SK-N-MC (cell line): ENCODE measurements around the gene NPIPA1.
"Not testable (repeated sequence)": the region's sequence is repeated elsewhere in the genome, so short reads cannot be mapped to it uniquely, and the experiment has no call there.

ENCODE experiments used
- DNase-seq: peaks from one replicate; pipeline ENCODE4 v3.0.0-alpha.2; 2011; ENCODE audit warnings: low read depth, low spot score
- H3K27ac ChIP-seq: fragments of 200-600 bp; sonication (generic); 2 replicates; pipeline ENCODE4 v1.5.1; 2016; ENCODE audit warnings: mixed run types
- H3K36me3 ChIP-seq: fragments of 200-600 bp; sonication (generic); 2 replicates; pipeline ENCODE4 v1.6.1; 2017; ENCODE audit warnings: antibody characterized with exemption, low read length, mixed read lengths; ENCODE audit not compliant: insufficient read depth
- H3K4me3 ChIP-seq: fragments of 200-600 bp; sonication (generic); 2 replicates; pipeline ENCODE4 v1.5.1; 2016
- H3K9ac ChIP-seq: fragments of 200-600 bp; sonication (generic); 2 replicates; pipeline ENCODE4 v1.8.0; 2017; ENCODE audit warnings: mixed run types, mixed read lengths; ENCODE audit not compliant: insufficient read length
- H3K9me3 ChIP-seq: fragments of 200-600 bp; sonication (generic); 2 replicates; pipeline ENCODE4 v1.6.1; 2017; ENCODE audit warnings: low read depth, mild to moderate bottlenecking, antibody characterized with exemption, low read length, moderate library complexity, mixed read lengths
- POLR2AphosphoS5 ChIP-seq: IDR thresholded peaks from 2 replicates; pipeline ENCODE4 v1.6.1; 2012; ENCODE audit warnings: mild to moderate bottlenecking, low read depth, low read length, borderline replicate concordance

NPIPA1 gene

GRCh38 chr16:14974656-14975417, 37.6 kb downstream of the NPIPA1 start, which contains the start of gene PDXDC1:
PDXDC1 (plus strand) TSS chr16:14975026; CDS start chr16:14975200, 174 bp downstream.
- Histone ChIP-seq H3K27ac (peak within 1 kb of the TSS; percentile 67), H3K9ac (peak within 1 kb of the TSS; percentile 89), H3K4me3 (peak within 1 kb of the TSS; percentile 87)
- H3K9me3 ChIP-seq, H3K36me3 ChIP-seq: not testable (repeated sequence)
- peak; percentile 40 for DNase-seq
- TF ChIP-seq POLR2AphosphoS5 = peak; percentile 89

DNA sequence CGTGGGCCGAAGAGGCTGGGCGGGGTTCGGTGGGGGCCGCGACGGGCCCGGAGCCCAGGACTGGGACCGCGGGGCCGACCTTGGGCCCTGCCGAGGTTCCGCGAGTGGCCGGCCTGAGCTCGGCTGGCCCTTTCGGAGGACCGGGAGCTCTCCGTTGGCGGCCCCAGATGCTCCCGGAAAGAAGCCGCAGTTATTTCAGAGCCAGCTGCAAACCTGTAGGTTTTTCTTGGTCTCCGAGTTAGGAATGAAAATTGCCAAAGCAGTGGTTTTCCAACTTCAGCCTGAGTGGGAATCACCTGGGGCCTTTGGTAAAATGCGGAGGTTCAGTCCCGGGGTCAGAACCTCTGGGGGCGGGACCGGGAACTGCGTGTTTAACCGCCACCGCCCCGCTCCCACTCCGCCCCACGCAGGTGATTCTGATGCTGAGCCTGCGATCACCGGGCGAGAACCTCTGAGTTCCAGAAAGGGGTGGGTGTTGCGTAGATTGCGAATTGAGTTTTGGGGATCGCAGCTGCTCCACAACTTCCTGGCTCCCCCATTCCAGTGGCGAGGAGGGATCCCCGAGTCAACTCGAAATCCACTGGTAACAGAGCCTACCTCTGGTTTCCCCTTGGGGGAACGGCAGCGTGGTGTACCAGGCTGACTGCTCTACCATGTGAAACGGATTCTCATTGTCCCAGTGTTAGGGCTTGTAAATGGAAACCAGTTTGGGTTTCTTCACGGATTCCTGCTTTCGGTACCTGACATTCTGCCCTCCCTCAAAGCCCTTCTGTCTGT, 38.4 kb downstream of the NPIPA1 start:
- H3K9ac ChIP-seq = peak overlapping the region; percentile 89
- not testable (repeated sequence) for H3K9me3 ChIP-seq, H3K27ac ChIP-seq, H3K36me3 ChIP-seq, DNase-seq
- peak overlapping the region; percentile 87 for H3K4me3 ChIP-seq

DNA sequence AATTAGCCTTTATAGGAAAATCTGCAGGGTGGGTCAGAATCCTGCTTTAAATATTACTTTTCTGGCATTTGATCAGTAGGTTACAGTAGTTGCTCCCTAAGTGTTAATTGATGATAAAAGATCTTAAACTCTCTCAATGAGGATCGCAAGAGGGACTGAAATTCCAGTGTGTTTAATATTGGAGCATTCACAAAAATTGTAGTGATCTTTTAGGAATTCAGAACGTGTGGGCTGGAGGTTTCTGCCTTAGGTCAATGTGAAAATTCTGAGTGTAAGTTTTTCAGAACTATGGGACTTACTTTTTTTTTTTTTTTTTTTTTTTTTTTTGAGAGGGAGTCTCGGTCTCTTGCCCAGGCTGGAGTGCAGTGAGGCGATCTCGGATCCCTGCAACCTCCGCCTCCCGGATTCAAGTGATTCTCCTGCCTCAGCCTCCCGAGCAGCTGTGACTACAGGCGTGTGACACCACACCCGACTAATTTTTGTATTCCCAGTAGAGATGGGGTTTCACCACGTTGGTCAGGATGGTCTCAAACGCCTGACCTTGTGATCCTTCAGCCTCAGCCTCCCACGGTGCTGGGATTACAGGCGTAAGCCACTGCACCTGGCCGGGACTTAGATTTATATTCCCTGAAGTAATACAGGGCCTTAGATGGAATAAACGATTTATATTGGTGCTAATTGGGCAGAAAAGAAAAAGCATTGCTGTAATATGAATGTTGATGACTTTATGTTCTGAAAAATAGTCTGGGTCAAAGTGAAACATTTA, 39.9 kb downstream of the NPIPA1 start:
- H3K9ac ChIP-seq, DNase-seq, H3K9me3 ChIP-seq, H3K36me3 ChIP-seq, H3K27ac ChIP-seq: not testable (repeated sequence)
- H3K4me3 ChIP-seq = peak overlapping the region; percentile 87; the same call in 1 of the 2 replicates

- not testable (repeated sequence) for H3K4me3 ChIP-seq, H3K9ac ChIP-seq, H3K9me3 ChIP-seq, H3K27ac ChIP-seq, H3K36me3 ChIP-seq, DNase-seq
Measured at GRCh38 chr16:14978281-14978680, 41.0 kb downstream of the NPIPA1 start.

GRCh38 chr16:14978908-14979307, 41.7 kb downstream of the NPIPA1 start:
- not testable (repeated sequence) for H3K27ac ChIP-seq, H3K9me3 ChIP-seq, H3K4me3 ChIP-seq, H3K9ac ChIP-seq, DNase-seq, H3K36me3 ChIP-seq

- not testable (repeated sequence) for H3K9me3 ChIP-seq, DNase-seq, H3K27ac ChIP-seq, H3K9ac ChIP-seq, H3K4me3 ChIP-seq
- peaks cover 10% of the 10 kb centered on the region; the same call in 1 of the 2 replicates for H3K36me3 ChIP-seq
Measured at GRCh38 chr16:14981234-14981633, 44.0 kb downstream of the NPIPA1 start.

DNA sequence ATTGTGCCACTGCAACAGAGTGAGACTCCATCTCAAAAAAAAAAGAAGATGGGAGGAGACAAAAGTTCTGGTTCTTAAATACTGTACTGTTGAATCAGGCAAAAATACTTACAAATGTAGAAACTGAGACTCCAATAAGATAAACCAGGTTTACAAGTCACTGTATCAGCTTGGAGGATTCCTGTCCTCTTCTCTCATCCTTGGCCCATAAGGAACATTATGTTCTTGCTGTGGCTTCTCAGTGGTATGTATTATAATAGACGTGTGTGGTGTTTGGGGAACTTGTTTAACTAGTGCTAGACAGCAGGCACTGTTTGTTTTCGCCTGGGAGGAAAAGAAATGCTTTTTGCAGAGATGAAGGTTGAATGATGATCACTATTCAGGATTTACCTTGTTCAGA, 45.3 kb downstream of the NPIPA1 start:
- not testable (repeated sequence) for H3K27ac ChIP-seq
- H3K36me3 ChIP-seq = peaks cover 10% of the 10 kb centered on the region; the same call in 1 of the 2 replicates

DNA sequence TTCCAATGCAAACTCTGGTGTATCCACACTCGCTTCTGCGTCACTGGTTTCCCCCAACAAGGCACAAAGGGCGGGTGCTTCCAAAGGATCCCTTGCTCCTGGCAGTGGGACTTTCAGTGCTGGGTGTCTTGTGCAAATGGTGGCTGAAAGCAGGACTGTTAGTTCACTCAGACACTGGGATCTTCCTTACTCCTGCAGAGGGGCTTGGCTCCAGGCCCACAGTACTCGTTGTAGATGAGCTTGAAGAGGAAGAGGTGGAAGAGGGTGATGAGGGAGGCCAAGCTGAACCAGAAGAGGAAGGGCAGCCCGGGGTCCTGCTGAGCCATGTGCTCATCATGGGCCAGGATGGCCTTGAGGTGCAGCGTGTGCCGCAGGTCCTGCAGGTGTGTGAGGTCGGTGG, 50.8 kb downstream of the NPIPA1 start:
- not testable (repeated sequence) for H3K9ac ChIP-seq, H3K4me3 ChIP-seq, H3K27ac ChIP-seq, H3K9me3 ChIP-seq, DNase-seq
- peaks cover 14% of the 10 kb centered on the region; the same call in 1 of the 2 replicates for H3K36me3 ChIP-seq

More for the DNA sequence above, 45.3 kb downstream of the NPIPA1 start:
- H3K9ac ChIP-seq, DNase-seq, H3K9me3 ChIP-seq, H3K4me3 ChIP-seq: not testable (repeated sequence)

GRCh38 chr16:14988661-14989191, 51.5 kb downstream of the NPIPA1 start:
- not testable (repeated sequence) for H3K4me3 ChIP-seq, H3K27ac ChIP-seq, H3K9me3 ChIP-seq, DNase-seq, H3K9ac ChIP-seq
- H3K36me3 ChIP-seq = peaks cover 14% of the 10 kb centered on the region; the same call in 1 of the 2 replicates

DNA sequence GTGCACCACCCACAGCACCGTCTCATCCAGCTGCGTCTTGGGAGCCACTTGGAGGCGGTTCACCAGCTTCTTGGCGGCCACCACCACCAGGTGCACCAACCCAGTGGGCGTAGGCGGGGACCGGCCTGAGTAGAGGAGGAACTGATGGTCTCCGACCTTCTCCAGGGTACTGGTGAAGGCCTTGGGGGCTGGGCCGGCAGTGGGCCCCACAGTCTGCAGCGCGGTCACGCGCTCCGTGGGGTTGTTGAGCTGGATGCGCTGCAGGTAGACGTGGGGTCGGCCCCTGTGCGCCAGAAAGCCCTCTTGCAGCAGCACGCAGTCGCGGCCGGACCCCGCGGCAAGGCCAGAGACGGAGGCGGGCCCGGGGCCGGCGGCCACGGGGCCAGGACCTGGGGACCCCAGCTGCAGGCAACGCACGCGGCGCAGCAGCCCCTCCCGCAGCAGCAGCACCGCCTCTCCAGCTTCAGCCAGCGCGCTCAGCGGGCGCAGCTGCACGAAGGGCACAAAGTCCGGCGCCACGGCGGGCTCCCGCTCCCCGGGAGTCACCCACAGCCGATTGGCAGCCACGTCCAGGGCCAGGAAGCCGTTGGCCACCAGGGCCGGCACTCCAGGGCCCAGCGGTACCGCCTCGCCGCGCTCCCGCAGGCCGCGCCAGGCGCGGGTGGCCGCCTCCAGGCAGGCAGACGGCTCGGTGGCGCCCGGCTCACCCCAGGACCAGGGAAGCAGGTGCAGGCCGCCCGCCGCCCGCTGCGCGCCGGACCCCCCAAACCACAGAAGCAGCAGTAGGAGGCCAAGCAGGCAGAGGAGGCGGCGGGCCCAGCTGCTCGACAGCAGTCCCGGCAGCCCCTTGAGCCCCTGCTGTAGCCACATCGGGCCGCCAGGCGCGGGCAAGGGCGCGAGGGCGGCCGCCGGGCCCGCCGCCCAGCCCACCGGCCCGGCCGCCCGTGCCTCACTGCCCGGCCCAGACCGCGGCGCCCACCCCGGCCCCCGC, 52.3 kb downstream of the NPIPA1 start:
- H3K9ac ChIP-seq, DNase-seq, H3K4me3 ChIP-seq, H3K27ac ChIP-seq, H3K9me3 ChIP-seq: not testable (repeated sequence)
- H3K36me3 ChIP-seq = peaks cover 12% of the 10 kb centered on the region; the same call in 1 of the 2 replicates

DNA sequence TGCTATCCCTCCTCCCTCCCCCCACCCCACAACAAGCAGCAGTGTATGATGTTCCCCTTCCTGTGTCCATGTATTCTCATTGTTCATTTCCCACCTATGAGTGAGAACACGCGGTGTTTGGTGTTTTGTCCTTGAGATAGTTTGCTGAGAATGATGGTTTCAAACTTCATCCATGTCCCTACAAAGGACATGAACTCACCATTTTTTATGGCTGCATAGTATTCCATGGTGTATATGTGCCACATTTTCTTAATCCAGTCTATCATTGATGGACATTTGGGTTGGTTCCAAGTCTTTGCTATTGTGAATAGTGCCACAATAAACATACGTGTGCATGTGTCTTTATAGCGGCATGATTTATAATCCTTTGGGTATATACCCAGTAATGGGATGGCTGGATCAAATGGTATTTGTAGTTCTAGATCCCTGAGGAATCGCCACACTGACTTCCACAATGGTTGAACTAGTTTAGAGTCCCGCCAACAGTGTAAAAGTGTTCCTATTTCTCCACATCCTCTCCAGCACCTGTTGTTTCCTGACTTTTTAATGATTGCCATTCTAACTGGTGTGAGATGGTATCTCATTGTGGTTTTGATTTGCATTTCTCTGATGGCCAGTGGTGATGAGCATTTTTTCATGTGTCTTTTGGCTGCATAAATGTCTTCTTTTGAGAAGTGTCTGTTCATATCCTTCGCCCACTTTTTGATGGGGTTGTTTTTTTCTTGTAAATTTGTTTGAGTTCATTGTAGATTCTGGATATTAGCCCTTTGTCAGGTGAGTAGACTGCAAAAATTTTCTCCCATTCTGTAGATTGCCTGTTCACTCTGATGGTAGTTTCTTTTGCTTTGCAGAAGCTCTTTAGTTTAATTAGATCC, 56.3 kb downstream of the NPIPA1 start:
- not testable (repeated sequence) for H3K4me3 ChIP-seq, H3K27ac ChIP-seq, H3K36me3 ChIP-seq, H3K9me3 ChIP-seq, H3K9ac ChIP-seq, DNase-seq

DNA sequence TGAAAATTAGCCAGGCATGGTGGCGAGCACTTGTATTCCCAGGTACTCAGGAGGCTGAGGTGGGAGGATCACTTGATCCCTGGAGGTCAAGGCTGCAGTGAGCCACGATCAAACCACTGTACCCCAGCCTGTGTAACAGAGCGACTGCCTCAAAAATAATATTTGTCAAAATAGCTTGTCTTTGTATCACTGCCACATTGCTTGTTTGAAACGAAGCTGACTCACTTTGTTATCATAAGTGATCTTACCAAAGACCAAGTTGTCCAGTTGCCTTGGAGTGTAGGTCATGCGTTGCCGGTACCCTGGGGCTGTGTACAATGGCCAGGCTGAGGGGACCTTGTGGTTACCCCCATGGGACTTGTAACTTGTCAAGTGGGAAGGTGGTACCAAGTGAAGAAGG, 59.5 kb downstream of the NPIPA1 start:
- H3K9ac ChIP-seq, DNase-seq, H3K4me3 ChIP-seq, H3K9me3 ChIP-seq, H3K27ac ChIP-seq: not testable (repeated sequence)
- H3K36me3 ChIP-seq = peaks cover 13% of the 10 kb centered on the region
